Measurements from ENCODE around the gene ADAM12. TPM values are rescaled to one million over a fixed set of nuclear protein-coding genes. Genes with fewer than 3 reads are reported as not detected.

ADAM12 gene
- polyA plus RNA-seq, 1 experiment, result 8.6 TPM

- TF ChIP-seq CTCF (IDR thresholded peaks at IDR 0.05; ENCODE audit: insufficient read depth, low read depth, low read length), result no peak
- H3K4me3 ChIP-seq (ENCODE audit: low read depth, low read length), result no peak overlapping the region
- ChIA-PET CTCF (interaction anchor here (0.6 to 1.0 kb wide), 2 partner anchors 10 to 32 kb away, joined by 3 to 4 read pairs; no protein-coding TSS in a partner anchor), POLR2A (no interaction called here)
- no peaks in the 10 kb centered on the region for H3K27me3 ChIP-seq (ENCODE audit: control insufficient read depth, insufficient read depth, low read length)
- no peak for DNase-seq (ENCODE audit: low read depth)
- no peaks in the 10 kb centered on the region for H3K36me3 ChIP-seq (ENCODE audit: control insufficient read depth, insufficient read depth, low read length)
Observed at GRCh38 chr10:126397156-126397555, 8.9 kb upstream of the ADAM12 start.

GRCh38 chr10:126394948-126395347, 6.7 kb upstream of the ADAM12 start:
- Histone ChIP-seq H3K4me3 (ENCODE audit: low read depth, low read length) (no peak overlapping the region), H3K27me3 (ENCODE audit: control insufficient read depth, insufficient read depth, low read length) (no peaks in the 10 kb centered on the region), H3K36me3 (ENCODE audit: control insufficient read depth, insufficient read depth, low read length) (no peaks in the 10 kb centered on the region)
- ChIA-PET CTCF (interaction anchor here (0.6 kb wide), 1 partner anchor 109 kb away, joined by 3 read pairs; no protein-coding TSS in a partner anchor), POLR2A (no interaction called here)
- no peak for TF ChIP-seq CTCF (IDR thresholded peaks at IDR 0.05; ENCODE audit: insufficient read depth, low read depth, low read length)
- no peak for DNase-seq (ENCODE audit: low read depth)

- ChIA-PET POLR2A (no interaction called here), CTCF (interaction anchor here (1.7 kb wide), 1 partner anchor 111 kb away, joined by 5 read pairs; no protein-coding TSS in a partner anchor)
- no peak overlapping the region for H3K4me3 ChIP-seq (ENCODE audit: low read depth, low read length)
- no peak for TF ChIP-seq CTCF (IDR thresholded peaks at IDR 0.05; ENCODE audit: insufficient read depth, low read depth, low read length)
- H3K27me3 ChIP-seq (ENCODE audit: control insufficient read depth, insufficient read depth, low read length), result no peaks in the 10 kb centered on the region
- no peaks in the 10 kb centered on the region for H3K36me3 ChIP-seq (ENCODE audit: control insufficient read depth, insufficient read depth, low read length)
- DNase-seq (ENCODE audit: low read depth), result no peak
Observed at GRCh38 chr10:126393076-126393475, 4.8 kb upstream of the ADAM12 start.

- TF ChIP-seq CTCF (IDR thresholded peaks at IDR 0.05; ENCODE audit: insufficient read depth, low read depth, low read length), result no peak
- DNase-seq (ENCODE audit: low read depth), result no peak
- ChIA-PET CTCF (interaction anchor here (1.7 kb wide), 1 partner anchor 111 kb away, joined by 5 read pairs; no protein-coding TSS in a partner anchor), POLR2A (interaction anchor here (0.6 kb wide), 1 partner anchor 592 kb away, joined by 4 read pairs; no protein-coding TSS in a partner anchor)
- H3K4me3 ChIP-seq (ENCODE audit: low read depth, low read length), result no peak overlapping the region
- H3K36me3 ChIP-seq (ENCODE audit: control insufficient read depth, insufficient read depth, low read length), result no peaks in the 10 kb centered on the region
- no peaks in the 10 kb centered on the region for H3K27me3 ChIP-seq (ENCODE audit: control insufficient read depth, insufficient read depth, low read length)
Observed at GRCh38 chr10:126392469-126392868, 4.2 kb upstream of the ADAM12 start.

- Histone ChIP-seq H3K4me3 (ENCODE audit: low read depth, low read length) (no peak overlapping the region), H3K36me3 (ENCODE audit: control insufficient read depth, insufficient read depth, low read length) (no peaks in the 10 kb centered on the region), H3K27me3 (ENCODE audit: control insufficient read depth, insufficient read depth, low read length) (no peaks in the 10 kb centered on the region)
- no peak for DNase-seq (ENCODE audit: low read depth)
- CTCF ChIA-PET, result interaction anchor here (1.7 kb wide), 1 partner anchor 112 kb away, joined by 5 read pairs; no protein-coding TSS in a partner anchor
- POLR2A ChIA-PET, result interaction anchor here (0.6 kb wide), 1 partner anchor 592 kb away, joined by 4 read pairs; no protein-coding TSS in a partner anchor
- TF ChIP-seq CTCF (IDR thresholded peaks at IDR 0.05; ENCODE audit: insufficient read depth, low read depth, low read length), result no peak
Observed at GRCh38 chr10:126392068-126392467, 3.8 kb upstream of the ADAM12 start.
